Endometrial microvascular endothelial cells (primary cell): ENCODE data around the gene ETF1. TPM values are rescaled to one million over a fixed set of nuclear protein-coding genes. Genes with fewer than 3 reads are reported as not detected.

Experiments
- total RNA-seq: library from RNA; depleted of rRNA; stranded (reverse); fragments of >200 nt; gene quantifications from one replicate; pipeline ENCODE4 v1.2.3, GENCODE V29; 2015; ENCODE audit errors: inconsistent ontology term

Gene ETF1
- total RNA-seq, 1 donor from 2014 or later, result 127 TPM

Other genes with a start within 250 kb of the ETF1 start
- 13.9 TPM for gene CDC25C, start 211.4 kb downstream of the ETF1 start, total RNA-seq
- gene FAM53C, start 205.0 kb downstream of the ETF1 start, total RNA-seq, result 36.3 TPM
- gene KDM3B, start 190.6 kb downstream of the ETF1 start, total RNA-seq, result 34.8 TPM
- gene REEP2, start 104.2 kb downstream of the ETF1 start, total RNA-seq, result 2.2 TPM
- 3.0 TPM for gene EGR1, start 77.8 kb downstream of the ETF1 start, total RNA-seq
- 452 TPM for gene HSPA9, start 32.2 kb upstream of the ETF1 start, total RNA-seq
- gene CTNNA1, start 210.2 kb upstream of the ETF1 start, total RNA-seq, result 386 TPM